Neuronal stem cell (in vitro differentiated cells): ENCODE data around the gene CACNB2.

Experiments used
- DNase-seq: peaks from one replicate; pipeline ENCODE4 v3.0.0-alpha.2; 2013; ENCODE audit warnings: low spot score
- H2AFZ ChIP-seq: one replicate; pipeline ENCODE4 v1.6.1; 2013; ENCODE audit warnings: mild to moderate bottlenecking, low read length, inconsistent platforms
- H2AK5ac ChIP-seq: 2 replicates; pipeline ENCODE4 v1.6.1; 2013; ENCODE audit warnings: low read depth, mild to moderate bottlenecking, inconsistent platforms, low read length, moderate library complexity, mixed read lengths
- H2BK120ac ChIP-seq: 2 replicates; pipeline ENCODE4 v1.6.1; 2013; ENCODE audit warnings: low read depth, mild to moderate bottlenecking, inconsistent platforms, low read length, moderate library complexity, mixed read lengths
- H2BK12ac ChIP-seq: one replicate; pipeline ENCODE4 v1.6.1; 2013; ENCODE audit warnings: low read length, inconsistent platforms
- H2BK15ac ChIP-seq: 2 replicates; pipeline ENCODE4 v1.6.1; 2013; ENCODE audit warnings: mild to moderate bottlenecking, low read length, inconsistent platforms, mixed read lengths
- H2BK5ac ChIP-seq: one replicate; pipeline ENCODE4 v1.6.1; 2013; ENCODE audit warnings: inconsistent platforms, mild to moderate bottlenecking, low read length, moderate library complexity
- H3K14ac ChIP-seq: one replicate; pipeline ENCODE4 v1.6.1; 2013; ENCODE audit warnings: low read length, inconsistent platforms
- H3K18ac ChIP-seq: 2 replicates; pipeline ENCODE4 v1.6.1; 2013; ENCODE audit warnings: low read length, inconsistent platforms
- H3K23ac ChIP-seq: 2 replicates; pipeline ENCODE4 v1.6.1; 2013; ENCODE audit warnings: low read depth, mild to moderate bottlenecking, mixed read lengths, low read length, inconsistent platforms; ENCODE audit not compliant: poor library complexity
- H3K27ac ChIP-seq: replicated peaks from 3 replicates; pipeline ENCODE4 v1.5.1; 2013; ENCODE audit warnings: low read length, inconsistent platforms
- H3K27me3 ChIP-seq, 3 experiments: 2 replicates each; pipeline ENCODE4 v1.6.1; 2013; ENCODE audit warnings: low read length in 3 of 3, mild to moderate bottlenecking in 2 of 3, inconsistent platforms in 1 of 3, low read depth in 1 of 3, mixed read lengths in 1 of 3, moderate library complexity in 1 of 3; ENCODE audit not compliant: control insufficient read depth in 3 of 3, insufficient read depth in 3 of 3
- H3K36me3 ChIP-seq, 2 donors: replicated peaks in 1 of 2; 2 replicates each; pipeline ENCODE4 v1.6.1; 2013; ENCODE audit warnings: low read length in 2 of 2; ENCODE audit not compliant: control insufficient read depth in 2 of 2, insufficient read depth in 2 of 2
- H3K4ac ChIP-seq: 2 replicates; pipeline ENCODE4 v1.6.1; 2013; ENCODE audit warnings: inconsistent platforms, mild to moderate bottlenecking, low read length, moderate library complexity
- H3K4me1 ChIP-seq, 2 donors: 1 replicate in 1 of 2; 2 replicates in 1 of 2; pipeline ENCODE4 v1.6.1; 2013; ENCODE audit warnings: low read length in 2 of 2, low read depth in 1 of 2; ENCODE audit not compliant: control insufficient read depth in 2 of 2, insufficient read depth in 1 of 2
- H3K4me2 ChIP-seq: one replicate; pipeline ENCODE4 v1.6.1; 2013; ENCODE audit warnings: mild to moderate bottlenecking, low read length, inconsistent platforms; ENCODE audit not compliant: insufficient read depth, poor library complexity, severe bottlenecking
- H3K4me3 ChIP-seq, 2 donors: 2 replicates each; pipeline ENCODE4 v1.5.1; 2013; ENCODE audit warnings: low read length in 2 of 2, mild to moderate bottlenecking in 2 of 2, inconsistent platforms in 1 of 2, moderate library complexity in 1 of 2
- H3K79me1 ChIP-seq: one replicate; pipeline ENCODE4 v1.6.1; 2013; ENCODE audit warnings: low read depth, mild to moderate bottlenecking, inconsistent platforms, low read length, moderate library complexity
- H3K9ac ChIP-seq: one replicate; pipeline ENCODE4 v1.6.1; 2013; ENCODE audit warnings: mild to moderate bottlenecking, low read depth, low read length, inconsistent platforms; ENCODE audit not compliant: poor library complexity
- H3K9me3 ChIP-seq, 2 donors: replicated peaks in 1 of 2; 2 replicates each; pipeline versions ENCODE3 to v1.6.1; 2013; ENCODE audit warnings: low read length in 2 of 2, mild to moderate bottlenecking in 2 of 2, inconsistent platforms in 1 of 2, low read depth in 1 of 2, mixed read lengths in 1 of 2, moderate library complexity in 1 of 2; ENCODE audit not compliant: control insufficient read depth in 2 of 2, insufficient read depth in 1 of 2
- H4K8ac ChIP-seq: one replicate; pipeline ENCODE4 v1.6.1; 2013; ENCODE audit warnings: low read depth, mild to moderate bottlenecking, inconsistent platforms, low read length, moderate library complexity
- H4K91ac ChIP-seq: one replicate; pipeline ENCODE4 v1.6.1; 2013; ENCODE audit warnings: low read length, low read depth, mild to moderate bottlenecking, inconsistent platforms; ENCODE audit not compliant: poor library complexity
- WGBS, 2 donors: extraction: QIAGEN DNeasy Blood & Tissue Kit; methylation state at CpG; one replicate each; pipeline ENCODE4 v1.1.7; 2013; ENCODE audit warnings: missing lambda C conversion rate in 2 of 2, mixed read lengths in 1 of 2; ENCODE audit not compliant: insufficient read length in 2 of 2, insufficient replicate concordance in 1 of 2; ENCODE audit errors: extremely low coverage in 2 of 2; 5-methylcytosine and 5-hydroxymethylcytosine counted together

Gene CACNB2

GRCh38 chr10:18144396-18144795, 4.2 kb downstream of the CACNB2 start:
- no peak overlapping the region for H3K9ac ChIP-seq
- no peak overlapping the region for H3K23ac ChIP-seq
- no peak overlapping the region for H3K27ac ChIP-seq
- H3K14ac ChIP-seq = no peak overlapping the region
- WGBS, 2 donors = no CpG with 5 or more reads among the region's 1 CpG
- H2BK12ac ChIP-seq = no peak overlapping the region
- no peaks in the 10 kb centered on the region for H3K36me3 ChIP-seq
- DNase-seq = no peak
- H2BK120ac ChIP-seq = no peak overlapping the region
- no peak overlapping the region for H2AK5ac ChIP-seq
- no peak overlapping the region for H2BK5ac ChIP-seq
- H3K9me3 ChIP-seq = no peaks in the 10 kb centered on the region
- H2BK15ac ChIP-seq = no peak overlapping the region
- H3K79me1 ChIP-seq = no peaks in the 10 kb centered on the region
- H3K27me3 ChIP-seq = peaks cover 0 to 51% (median 10%) of the 10 kb centered on the region in 3 experiments
- no peak overlapping the region for H4K8ac ChIP-seq
- H3K4me3 ChIP-seq = no peak overlapping the region
- peaks cover 0 to 7% of the 10 kb centered on the region in 2 donors for H3K4me1 ChIP-seq
- H3K4me2 ChIP-seq = no peak overlapping the region
- no peak overlapping the region for H3K18ac ChIP-seq
- H4K91ac ChIP-seq = no peak overlapping the region
- no peak overlapping the region for H3K4ac ChIP-seq
- H2AFZ ChIP-seq = no peak overlapping the region

GRCh38 chr10:18144928-18145327, 4.7 kb downstream of the CACNB2 start:
- H2BK12ac ChIP-seq = no peak overlapping the region
- H2BK120ac ChIP-seq = no peak overlapping the region
- no peak overlapping the region for H2AFZ ChIP-seq
- peak overlapping the region; percentile 21 for H3K9ac ChIP-seq
- no peak overlapping the region for H3K18ac ChIP-seq
- peaks cover 0 to 46% (median 6%) of the 10 kb centered on the region in 3 experiments for H3K27me3 ChIP-seq
- H3K4ac ChIP-seq = no peak overlapping the region
- peaks cover 0 to 7% of the 10 kb centered on the region in 2 donors for H3K4me1 ChIP-seq
- no CpG with 5 or more reads among the region's 6 CpGs for WGBS, 2 donors
- no peak overlapping the region for H2AK5ac ChIP-seq
- no peaks in the 10 kb centered on the region for H3K79me1 ChIP-seq
- H2BK5ac ChIP-seq = no peak overlapping the region
- no peaks in the 10 kb centered on the region for H3K9me3 ChIP-seq
- no peaks in the 10 kb centered on the region for H3K36me3 ChIP-seq
- no peak overlapping the region for H3K4me3 ChIP-seq
- H3K27ac ChIP-seq = no peak overlapping the region
- no peak overlapping the region for H3K23ac ChIP-seq
- no peak overlapping the region for H2BK15ac ChIP-seq
- no peak overlapping the region for H4K91ac ChIP-seq
- DNase-seq = no peak
- H3K4me2 ChIP-seq = no peak overlapping the region
- H3K14ac ChIP-seq = no peak overlapping the region
- no peak overlapping the region for H4K8ac ChIP-seq

GRCh38 chr10:18145652-18146051, 5.4 kb downstream of the CACNB2 start:
- no peaks in the 10 kb centered on the region for H3K36me3 ChIP-seq
- no peak overlapping the region for H4K8ac ChIP-seq
- no peak overlapping the region for H2BK120ac ChIP-seq
- no peak overlapping the region for H2AFZ ChIP-seq
- no peak overlapping the region for H2AK5ac ChIP-seq
- H3K79me1 ChIP-seq = no peaks in the 10 kb centered on the region
- H2BK5ac ChIP-seq = no peak overlapping the region
- H3K4me2 ChIP-seq = no peak overlapping the region
- no peak overlapping the region for H2BK12ac ChIP-seq
- peaks cover 0 to 7% of the 10 kb centered on the region in 2 donors for H3K4me1 ChIP-seq
- no peak overlapping the region for H3K18ac ChIP-seq
- DNase-seq = no peak
- no peak overlapping the region for H4K91ac ChIP-seq
- H3K23ac ChIP-seq = no peak overlapping the region
- H3K14ac ChIP-seq = no peak overlapping the region
- H3K4me3 ChIP-seq = no peak overlapping the region
- no peak overlapping the region for H3K9ac ChIP-seq
- no peak overlapping the region for H3K27ac ChIP-seq
- WGBS, 2 donors = no CpG with 5 or more reads among the region's 2 CpGs
- no peak overlapping the region for H2BK15ac ChIP-seq
- no peak overlapping the region for H3K4ac ChIP-seq
- peaks cover 0 to 39% (median 6%) of the 10 kb centered on the region in 3 experiments for H3K27me3 ChIP-seq
- H3K9me3 ChIP-seq = no peaks in the 10 kb centered on the region

- no peak overlapping the region for H3K27ac ChIP-seq
- H4K91ac ChIP-seq = no peak overlapping the region
- no CpG with 5 or more reads among the region's 6 CpGs for WGBS, 2 donors
- no peak for DNase-seq
- no peak overlapping the region for H3K9ac ChIP-seq
- no peaks in the 10 kb centered on the region for H3K79me1 ChIP-seq
- peaks cover 0 to 2% of the 10 kb centered on the region in 2 donors for H3K4me1 ChIP-seq
- no peak overlapping the region for H4K8ac ChIP-seq
- no peaks in the 10 kb centered on the region for H3K36me3 ChIP-seq
- H3K23ac ChIP-seq = no peak overlapping the region
- H3K4me3 ChIP-seq = no peak overlapping the region
- no peak overlapping the region for H2BK120ac ChIP-seq
- no peak overlapping the region for H2AK5ac ChIP-seq
- H2AFZ ChIP-seq = no peak overlapping the region
- no peak overlapping the region for H3K14ac ChIP-seq
- H3K18ac ChIP-seq = no peak overlapping the region
- H3K27me3 ChIP-seq = peaks cover 0 to 3% (median 0%) of the 10 kb centered on the region in 3 experiments
- no peak overlapping the region for H3K4ac ChIP-seq
- no peak overlapping the region for H2BK12ac ChIP-seq
- H3K4me2 ChIP-seq = no peak overlapping the region
- H2BK5ac ChIP-seq = no peak overlapping the region
- H3K9me3 ChIP-seq = no peaks in the 10 kb centered on the region
- no peak overlapping the region for H2BK15ac ChIP-seq
Observed at GRCh38 chr10:18149196-18149800, 9.1 kb downstream of the CACNB2 start.
